ENCODE results near the gene SCO1. TPM values are rescaled to one million over a fixed set of nuclear protein-coding genes. Genes with fewer than 3 reads are reported as not detected.
"Not testable (repeated sequence)": the region's sequence is repeated elsewhere in the genome, so short reads cannot be mapped to it uniquely, and the experiment has no call there.

The SCO1 gene
- total and polyA plus RNA-seq, 8 donors, result 3.3 to 12.4 (median 9.4) TPM

GRCh38 chr17:10731408-10731879 lies 34.1 kb upstream of the SCO1 start:
- ATAC-seq (no peak), DNase-seq (no peak), FAIRE-seq (no peak)
- WGBS, 2 donors, result 92 to 98% methylated on average over 6 of the region's 6 CpGs
- Histone ChIP-seq H3K9me3 (no peaks in the 10 kb centered on the region), H3K36me3 (no peaks in the 10 kb centered on the region), H3K4me3 (no peak overlapping the region), H3K27me3 (no peaks in the 10 kb centered on the region), H3K4me1 (no peaks in the 10 kb centered on the region), H3K27ac (no peak overlapping the region)
- TF ChIP-seq CTCF (IDR thresholded peaks at IDR 0.05), result no peak
- intact Hi-C loops (cut with DNase I), result no loop called here

GRCh38 chr17:10730247-10730646 lies 32.9 kb upstream of the SCO1 start:
- FAIRE-seq, result not testable (repeated sequence)
- ATAC-seq, result peak in 2 of 4 donors; percentile 3 to 22

GRCh38 chr17:10729334-10730193 lies 32.2 kb upstream of the SCO1 start, which contains the start of gene TMEM220:
Gene TMEM220, minus strand, starts transcription at chr17:10730023. Its CDS starts 172 bp downstream, at chr17:10729851.
- no peaks in the 10 kb centered on the region for H3K9me3 ChIP-seq
- H3K27me3 ChIP-seq, result no peaks in the 10 kb centered on the region
- peak within 1 kb of the TSS; percentile 63 to 71 (median 67) for H3K4me3 ChIP-seq
- H3K4me1 ChIP-seq, result no peaks in the 10 kb centered on the region
- DNase-seq (peak; percentile 74 to 93 (median 84)), ATAC-seq (peak; percentile 95 to 97 (median 96)), FAIRE-seq (no peak)
- peak within 1 kb of the TSS; percentile 92 to 96 (median 96) for H3K27ac ChIP-seq
- intact Hi-C loops (cut with DNase I), result no loop called here
- 2% methylated on average over 76 to 79 of the region's 79 CpGs for WGBS, 2 donors
- no peak for TF ChIP-seq CTCF (IDR thresholded peaks at IDR 0.05)
- H3K36me3 ChIP-seq, result no peaks in the 10 kb centered on the region

More at GRCh38 chr17:10730247-10730646, 32.9 kb upstream of the SCO1 start:
- Histone ChIP-seq H3K27ac (peak overlapping the region; percentile 92 to 96 (median 96)), H3K4me3 (peak overlapping the region; percentile 63 to 71 (median 67))
- intact Hi-C loops (cut with DNase I); H3K9me3 ChIP-seq; H3K36me3 ChIP-seq; H3K4me1 ChIP-seq; H3K27me3 ChIP-seq: not testable (repeated sequence)
- peak in 1 of 6 donors; percentile 19 for DNase-seq
- WGBS, 2 donors, result 13 to 18% methylated on average over 15 of the region's 15 CpGs

GRCh38 chr17:10728331-10728892 lies 31.1 kb upstream of the SCO1 start:
- H3K4me3 ChIP-seq, result no peak overlapping the region
- H3K27me3 ChIP-seq, result no peaks in the 10 kb centered on the region
- no peaks in the 10 kb centered on the region for H3K36me3 ChIP-seq
- no peaks in the 10 kb centered on the region for H3K9me3 ChIP-seq
- H3K27ac ChIP-seq, result no peak overlapping the region
- no peak for FAIRE-seq
- WGBS, 2 donors, result 95% methylated on average over 10 of the region's 10 CpGs
- TF ChIP-seq CTCF (IDR thresholded peaks at IDR 0.05), result no peak
- no peak for ATAC-seq
- DNase-seq, result no peak
- no peaks in the 10 kb centered on the region for H3K4me1 ChIP-seq
- intact Hi-C loops (cut with DNase I), result no loop called here

GRCh38 chr17:10727192-10727591 lies 29.9 kb upstream of the SCO1 start:
- H3K36me3 ChIP-seq, result no peaks in the 10 kb centered on the region

More at GRCh38 chr17:10727192-10727591, 29.9 kb upstream of the SCO1 start:
- H3K4me3 ChIP-seq, result no peak overlapping the region
- ATAC-seq (no peak), DNase-seq (no peak), FAIRE-seq (no peak)
- WGBS, 2 donors, result 78 to 89% methylated on average over 5 of the region's 5 CpGs
- H3K27me3 ChIP-seq, result no peaks in the 10 kb centered on the region
- H3K27ac ChIP-seq, result no peak overlapping the region
- no peak for TF ChIP-seq CTCF (IDR thresholded peaks at IDR 0.05)
- intact Hi-C loops (cut with DNase I), result no loop called here
- H3K4me1 ChIP-seq, result no peaks in the 10 kb centered on the region
- no peaks in the 10 kb centered on the region for H3K9me3 ChIP-seq

All from pancreas (tissue), 10 donors.